Urinary bladder (tissue), 4 donors: Measurements from ENCODE around the gene DNAJC5G. TPM values are rescaled to one million over a fixed set of nuclear protein-coding genes. Genes with fewer than 3 reads are reported as not detected.
"Not testable (repeated sequence)": the region's sequence is repeated elsewhere in the genome, so short reads cannot be mapped to it uniquely, and the experiment has no call there.

Source experiments
- DNase-seq: peaks from one replicate; pipeline ENCODE4 v3.0.0-alpha.2; 2015; ENCODE audit errors: extremely low spot score
- H3K27ac ChIP-seq: one replicate; pipeline ENCODE4 v1.5.1; 2013; ENCODE audit warnings: low read depth, mild to moderate bottlenecking, moderate library complexity
- H3K36me3 ChIP-seq: one replicate; pipeline ENCODE4 v1.6.1; 2013; ENCODE audit warnings: mild to moderate bottlenecking, moderate library complexity; ENCODE audit not compliant: insufficient read depth
- H3K4me1 ChIP-seq: one replicate; pipeline ENCODE4 v1.6.1; 2013; ENCODE audit warnings: mild to moderate bottlenecking, moderate library complexity; ENCODE audit not compliant: insufficient read depth
- H3K4me3 ChIP-seq: one replicate; pipeline ENCODE4 v1.5.1; 2013; ENCODE audit warnings: low read depth, low read length
- WGBS: extraction: QIAGEN DNeasy Blood & Tissue Kit; methylation state at CpG from one replicate; pipeline ENCODE4 v1.1.7; 2013; 5-methylcytosine and 5-hydroxymethylcytosine counted together
- polyA plus RNA-seq: library from polyadenylated mRNA; stranded (reverse); fragments of 200-250 nt; gene quantifications from one replicate; pipeline ENCODE4 v1.2.3, GENCODE V29; 2013
- total RNA-seq: library from RNA; depleted of rRNA; stranded (reverse); fragments of >200 nt; gene quantifications from one replicate; pipeline ENCODE4 v1.2.3, GENCODE V29; 2014
- donor health status: healthy with polysubstance abuse.
- donor health status: healthy.

DNAJC5G gene
- total and polyA plus RNA-seq, 2 donors, result 0.42 TPM; not detected in 1

DNA sequence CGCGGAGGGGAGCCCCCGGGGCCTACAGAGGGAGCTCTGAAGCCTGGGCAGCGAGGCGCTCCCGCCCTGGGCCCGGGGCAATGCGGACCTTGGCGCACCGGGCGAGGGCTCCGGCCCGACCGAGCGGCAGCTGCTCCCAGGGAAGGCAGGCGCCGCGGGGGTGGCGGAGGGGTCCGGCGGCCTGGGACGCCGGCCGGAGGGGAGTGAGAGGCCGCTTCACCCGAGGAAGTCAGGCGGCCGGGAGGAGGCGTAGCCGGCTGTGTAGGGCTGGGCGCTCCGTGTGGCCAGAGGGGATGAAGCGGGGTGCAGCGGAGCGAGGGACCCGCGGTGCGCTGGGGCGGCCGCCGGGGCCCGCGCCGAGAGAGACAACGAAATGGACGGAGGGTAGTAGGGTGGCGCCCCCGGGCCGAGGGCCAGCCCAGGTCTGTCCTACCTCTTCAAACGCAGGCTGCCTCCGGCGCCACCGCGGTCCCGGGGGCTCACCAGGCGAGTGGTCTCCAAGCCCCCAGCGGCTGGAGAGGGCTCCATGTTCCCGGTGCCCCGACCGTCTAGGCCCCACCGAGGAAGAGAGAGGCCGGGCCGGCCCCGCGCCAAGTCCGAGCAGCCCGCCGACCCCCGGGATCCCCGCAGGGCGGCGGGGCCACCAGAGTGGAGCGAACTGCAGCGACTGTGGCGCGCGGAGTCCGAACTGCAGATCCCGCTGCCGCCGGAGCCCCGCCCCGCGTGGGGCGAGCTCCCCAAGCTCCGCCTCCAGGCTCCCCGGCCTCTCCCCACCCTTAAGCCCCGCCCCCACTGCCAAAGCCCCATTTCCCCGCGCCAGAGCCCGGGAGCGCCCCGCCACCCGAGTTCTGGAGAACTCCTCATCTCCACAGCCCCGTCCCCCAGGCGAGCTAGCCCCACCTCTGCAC lies 12.6 kb upstream of the DNAJC5G start, which contains the start of gene SLC30A3:
Gene SLC30A3 (minus strand): TSS at position 669 of the 908 bp plus-strand sequence. CDS start 141 bp downstream, at position 528.
- no peaks in the 10 kb centered on the region for H3K36me3 ChIP-seq
- H3K4me1 ChIP-seq, result no peaks in the 10 kb centered on the region
- DNase-seq, result no peak
- 1% methylated on average over 96 of the region's 96 CpGs for WGBS
- peak within 1 kb of the TSS; percentile 46 for H3K4me3 ChIP-seq
- H3K27ac ChIP-seq, result no peak within 1 kb of the TSS

DNA sequence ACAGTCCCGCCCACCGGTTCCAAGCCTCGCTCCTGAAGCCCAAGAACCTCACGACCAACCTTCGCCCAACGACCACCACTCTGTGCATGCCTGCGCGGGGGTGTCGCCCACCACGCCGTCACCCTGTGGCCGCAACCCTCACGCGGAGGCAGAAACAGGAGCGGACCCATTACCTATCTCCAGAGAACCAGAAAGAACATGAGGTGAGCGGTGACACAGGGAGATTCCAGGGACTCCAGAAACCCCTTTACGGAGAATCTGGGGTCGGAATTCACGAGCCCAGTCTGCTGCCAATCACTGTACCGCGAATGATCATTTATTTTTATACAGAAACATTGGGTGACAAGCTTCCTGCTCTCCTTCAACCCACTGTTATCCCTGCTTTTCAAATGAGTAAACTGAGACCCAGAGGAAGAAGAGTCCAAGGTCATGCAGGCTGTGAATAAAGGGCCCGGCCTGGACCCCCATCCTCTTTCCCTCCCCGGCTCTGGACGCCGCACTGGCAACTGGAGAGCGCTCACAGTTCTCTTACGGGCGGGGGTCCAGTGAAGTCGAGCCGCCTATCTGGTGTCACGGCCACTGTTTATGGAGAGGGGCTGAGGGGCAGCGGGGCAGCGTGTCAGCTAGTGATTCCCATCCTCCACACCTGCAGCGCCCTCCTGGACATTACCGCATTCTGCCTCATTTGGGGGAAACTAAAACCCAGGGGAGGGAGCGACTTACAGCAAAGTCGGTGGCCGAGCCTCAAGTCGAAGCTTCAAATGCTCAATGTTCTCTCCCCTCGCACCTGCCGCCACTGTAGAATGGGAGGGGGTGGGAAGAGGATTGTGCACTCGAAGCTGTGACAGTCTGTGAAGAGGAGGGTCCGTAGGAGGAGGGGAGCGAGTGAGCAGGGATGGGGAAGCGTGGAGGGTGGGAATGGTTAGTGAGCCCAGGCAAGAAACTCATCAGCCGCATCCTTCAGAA lies 11.7 kb upstream of the DNAJC5G start:
- Histone ChIP-seq H3K27ac (no peak overlapping the region), H3K4me3 (peak overlapping the region; percentile 46), H3K4me1 (no peaks in the 10 kb centered on the region), H3K36me3 (no peaks in the 10 kb centered on the region)
- 1% methylated on average over 46 of the region's 46 CpGs for WGBS
- no peak for DNase-seq

DNA sequence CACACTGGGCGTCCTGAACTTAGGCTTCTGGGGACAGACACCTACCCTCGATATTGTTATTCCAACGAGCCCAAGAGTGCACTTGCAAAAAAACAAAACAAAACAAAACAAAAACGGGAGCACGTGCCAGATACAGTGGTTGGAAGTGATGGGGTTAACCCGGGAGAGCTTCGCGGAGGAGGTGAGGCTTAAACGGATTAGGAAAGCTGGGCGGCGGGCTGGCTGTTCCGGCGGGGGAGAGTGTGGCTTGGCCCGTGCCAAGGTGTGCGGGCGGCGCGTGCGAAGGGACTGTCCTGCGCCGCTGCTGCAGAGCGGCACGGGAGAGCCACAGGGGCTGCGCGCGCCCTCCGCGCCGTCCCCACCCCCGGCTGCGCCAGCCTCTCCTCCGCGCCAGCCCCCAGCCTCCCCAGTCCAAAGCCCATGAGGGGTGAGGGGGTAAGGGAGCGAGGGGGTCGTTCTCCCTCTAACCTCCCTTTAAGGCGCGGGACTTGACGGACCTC lies 10.9 kb upstream of the DNAJC5G start:
- no peak overlapping the region for H3K4me3 ChIP-seq
- no peaks in the 10 kb centered on the region for H3K4me1 ChIP-seq
- under 1% methylated on average over 38 of the region's 38 CpGs for WGBS
- no peaks in the 10 kb centered on the region for H3K36me3 ChIP-seq
- no peak for DNase-seq
- H3K27ac ChIP-seq, result no peak overlapping the region

DNA sequence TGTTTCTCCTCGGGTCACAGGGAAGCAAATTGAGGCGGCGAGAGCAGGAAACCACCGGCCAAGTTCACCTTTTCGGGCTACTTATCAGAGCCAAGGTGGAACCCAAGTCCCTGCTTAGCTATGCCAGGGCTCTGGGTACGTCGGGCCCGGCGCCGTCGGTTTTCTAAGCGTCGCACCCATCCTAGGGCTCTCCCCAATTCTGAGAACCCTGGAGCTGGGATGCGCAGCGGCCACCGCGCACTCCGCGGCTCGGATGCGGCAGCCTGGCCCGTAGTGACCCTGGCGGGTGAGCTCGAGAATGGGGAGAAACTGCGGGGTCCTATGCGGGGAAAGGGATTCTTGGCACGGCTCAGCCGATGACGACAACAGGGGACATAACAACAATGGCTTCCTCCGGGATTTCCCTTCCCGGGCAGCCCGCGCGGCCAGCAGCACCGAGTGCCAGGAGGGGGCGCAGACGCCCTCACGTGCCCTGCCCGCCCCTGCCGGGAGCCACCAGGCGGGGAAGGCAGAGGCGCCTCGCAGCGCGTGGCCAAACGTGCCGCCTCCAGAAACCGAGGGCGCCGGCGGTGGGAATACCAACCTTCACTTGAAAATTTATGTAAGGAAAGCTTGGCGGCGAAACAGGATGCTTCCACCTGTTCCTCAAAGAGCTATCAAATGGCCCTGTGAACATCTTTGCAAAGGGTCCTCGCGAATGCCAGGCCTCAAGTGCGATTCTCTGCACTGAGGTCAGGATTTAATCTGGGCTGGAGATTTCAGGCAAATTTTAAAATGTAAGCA lies 10.3 kb upstream of the DNAJC5G start:
- H3K4me1 ChIP-seq, result no peaks in the 10 kb centered on the region
- H3K4me3 ChIP-seq, result no peak overlapping the region
- 3% methylated on average over 56 of the region's 56 CpGs for WGBS
- no peaks in the 10 kb centered on the region for H3K36me3 ChIP-seq
- H3K27ac ChIP-seq, result no peak overlapping the region
- DNase-seq, result no peak

DNA sequence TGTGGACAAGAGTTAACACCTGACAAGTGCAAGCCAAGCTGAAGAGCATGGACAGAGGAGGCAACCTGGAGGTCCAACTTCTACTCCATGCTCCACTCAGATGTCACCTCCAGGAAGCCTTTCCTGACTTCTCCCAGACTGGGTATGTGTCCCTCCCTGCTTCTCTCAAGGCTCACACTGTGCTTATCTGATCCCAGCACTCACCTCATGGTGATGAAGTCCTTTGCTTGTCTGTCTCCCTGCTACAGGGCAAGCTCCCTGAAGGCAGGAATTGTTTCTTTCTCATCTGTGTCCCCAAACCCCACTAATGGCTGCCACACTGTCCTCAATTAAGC lies 9.7 kb upstream of the DNAJC5G start:
- no peak for DNase-seq

DNA sequence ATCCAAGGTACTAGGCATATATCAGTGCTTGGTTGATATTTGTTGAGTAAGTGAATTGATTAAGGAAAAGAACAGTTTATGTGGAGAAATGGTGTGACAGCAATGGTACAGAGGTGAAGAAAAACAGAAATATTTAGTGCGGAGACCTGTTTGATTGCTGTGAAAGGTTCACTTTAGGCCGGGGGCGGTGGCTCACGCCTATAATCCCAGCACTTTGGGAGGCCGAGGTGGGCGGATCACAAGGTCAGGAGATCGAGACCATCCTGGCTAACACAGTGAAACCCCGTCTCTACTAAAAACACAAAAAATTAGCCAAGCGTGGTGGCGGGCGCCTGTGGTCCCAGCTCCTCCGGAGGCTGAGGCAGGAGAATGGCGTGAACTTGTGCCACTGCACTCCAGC lies 6.9 kb upstream of the DNAJC5G start:
- H3K4me1 ChIP-seq, DNase-seq, H3K36me3 ChIP-seq, H3K4me3 ChIP-seq, H3K27ac ChIP-seq: not testable (repeated sequence)
- WGBS, result 90% methylated on average over 13 of the region's 13 CpGs

More for the DNA sequence above, 9.7 kb upstream of the DNAJC5G start:
- H3K4me3 ChIP-seq, result no peak overlapping the region
- no peak overlapping the region for H3K27ac ChIP-seq
- no peaks in the 10 kb centered on the region for H3K36me3 ChIP-seq
- no peaks in the 10 kb centered on the region for H3K4me1 ChIP-seq

DNA sequence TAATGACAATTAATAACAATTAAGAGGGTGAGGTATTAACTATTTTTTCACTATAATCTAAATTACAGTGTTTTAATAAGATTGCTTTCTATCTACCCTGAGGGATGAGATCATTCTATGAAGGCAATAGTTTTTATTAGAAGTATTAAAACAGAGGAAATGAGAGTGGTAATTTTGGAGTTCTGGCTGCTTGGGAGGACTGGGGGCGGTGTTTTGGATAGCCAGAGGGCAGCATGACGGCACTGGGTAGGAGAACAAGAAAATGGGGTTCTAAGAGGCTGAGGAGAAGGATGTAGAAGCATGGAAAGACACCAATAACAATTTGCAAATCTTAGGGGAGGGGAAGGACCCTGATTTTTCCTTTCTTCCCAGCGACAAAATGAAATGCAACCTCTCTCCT lies 5.1 kb upstream of the DNAJC5G start:
- 72% methylated on average over 3 of the region's 3 CpGs for WGBS
- Histone ChIP-seq H3K4me1 (no peaks in the 10 kb centered on the region), H3K27ac (no peak overlapping the region), H3K4me3 (no peak overlapping the region), H3K36me3 (no peaks in the 10 kb centered on the region)
- no peak for DNase-seq

DNA sequence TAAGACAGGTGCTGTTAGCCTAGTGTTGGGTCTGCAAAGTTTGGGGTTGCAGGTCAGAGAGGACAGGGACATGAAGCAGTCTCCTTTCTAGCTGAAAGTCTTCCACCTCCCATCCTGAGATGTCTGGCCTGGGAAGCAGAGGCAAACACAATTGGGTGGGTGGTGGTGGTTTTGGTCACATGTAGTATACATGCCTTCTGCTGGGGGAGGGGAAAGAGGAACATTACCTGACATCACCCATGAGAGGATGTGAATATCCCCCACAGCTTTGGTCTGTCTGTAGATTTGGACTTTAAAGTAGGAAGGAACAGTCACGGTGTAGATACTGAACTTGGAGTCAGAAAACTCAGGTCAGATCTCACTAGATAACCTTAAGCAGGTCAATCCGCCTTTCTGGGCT lies 4.6 kb upstream of the DNAJC5G start:
- H3K27ac ChIP-seq, result no peak overlapping the region
- 63% methylated on average over 2 of the region's 2 CpGs for WGBS
- DNase-seq, result no peak
- no peaks in the 10 kb centered on the region for H3K4me1 ChIP-seq
- H3K4me3 ChIP-seq, result no peak overlapping the region
- H3K36me3 ChIP-seq, result no peaks in the 10 kb centered on the region

DNA sequence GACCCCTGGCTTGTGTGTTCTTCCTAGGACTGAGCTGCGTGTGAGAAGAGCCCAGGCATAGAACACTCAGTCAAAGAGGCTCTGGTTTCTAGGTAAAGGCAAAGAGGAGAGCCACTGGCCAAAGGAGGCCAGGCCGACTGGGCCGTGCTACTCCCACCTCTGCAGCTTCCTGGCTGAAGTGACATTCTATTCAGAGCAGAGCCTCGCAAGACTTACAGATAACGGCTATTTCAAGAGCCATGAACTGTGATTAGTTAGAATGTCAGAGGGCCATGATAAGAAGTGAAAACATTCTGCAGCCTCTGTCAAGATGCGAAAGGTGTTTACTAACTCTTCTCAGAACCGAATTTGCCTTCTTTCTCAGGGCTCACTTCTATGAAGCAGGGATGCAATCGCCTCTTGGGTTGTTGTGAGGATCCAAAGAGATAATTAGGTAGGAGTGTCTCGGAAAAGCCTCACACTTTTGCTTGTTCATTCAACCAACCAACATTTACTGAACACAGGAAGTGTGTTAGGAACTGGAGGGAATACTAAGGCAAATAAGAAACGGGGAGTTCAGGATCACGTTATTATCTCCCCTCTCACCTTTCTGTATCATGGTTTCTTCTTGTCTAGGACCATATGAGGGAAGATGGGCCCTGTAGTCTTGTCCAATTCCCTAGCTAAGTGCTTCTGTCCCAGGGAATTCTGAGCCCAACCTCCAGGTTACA lies 3.4 kb upstream of the DNAJC5G start:
- no peak overlapping the region for H3K4me3 ChIP-seq
- 50% methylated on average over 11 of the region's 11 CpGs for WGBS
- no peaks in the 10 kb centered on the region for H3K36me3 ChIP-seq
- H3K27ac ChIP-seq, result no peak overlapping the region
- no peak for DNase-seq
- H3K4me1 ChIP-seq, result no peaks in the 10 kb centered on the region

DNA sequence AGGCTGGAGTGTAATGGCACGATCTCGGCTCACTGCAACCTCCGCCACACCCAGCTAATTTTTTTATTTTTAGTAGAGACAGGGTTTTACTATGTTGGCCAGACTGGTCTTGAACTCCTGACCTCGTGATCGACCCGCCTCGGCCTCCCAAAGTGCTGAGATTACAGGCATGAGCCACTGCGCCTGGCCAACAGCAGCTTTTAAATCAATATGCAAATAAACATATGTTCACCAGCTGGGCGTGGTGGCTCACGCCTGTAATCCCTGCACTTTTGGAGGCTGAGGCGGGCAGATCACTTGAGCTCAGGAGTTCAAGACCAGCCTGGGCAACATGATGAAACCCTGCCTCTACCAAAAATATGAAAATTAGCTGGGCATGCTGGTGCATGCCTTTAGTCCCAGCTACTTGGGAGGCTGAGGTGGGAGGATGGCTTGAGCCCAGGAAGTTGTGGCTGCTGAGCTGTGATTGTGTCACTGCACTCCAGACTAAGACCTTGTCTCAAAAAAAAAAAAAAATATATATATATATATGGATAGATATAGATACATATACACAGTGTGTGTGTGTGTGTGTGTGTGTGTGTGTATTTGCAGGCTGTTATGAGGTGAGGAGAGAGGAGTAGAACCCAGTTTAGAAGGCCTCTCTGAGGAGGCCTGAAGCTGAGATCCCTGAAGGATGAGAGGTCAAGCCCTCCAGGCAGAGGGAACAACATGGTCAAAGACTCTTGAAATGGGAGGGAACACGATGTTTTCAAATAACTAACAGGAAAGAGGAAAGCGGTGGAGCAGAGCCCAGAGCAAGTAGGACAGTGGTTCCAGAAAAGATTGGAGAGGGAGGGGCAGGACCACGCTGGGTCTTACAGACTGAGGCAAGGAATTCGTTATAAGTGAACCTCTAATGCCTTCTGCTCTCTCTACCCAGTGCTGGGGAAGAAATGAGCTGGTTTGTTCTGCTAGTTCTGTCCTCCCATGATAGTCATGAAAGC lies 2.4 kb upstream of the DNAJC5G start:
- DNase-seq, H3K27ac ChIP-seq, H3K4me1 ChIP-seq, H3K36me3 ChIP-seq, H3K4me3 ChIP-seq: not testable (repeated sequence)
- WGBS, result 71% methylated on average over 15 of the region's 15 CpGs

DNA sequence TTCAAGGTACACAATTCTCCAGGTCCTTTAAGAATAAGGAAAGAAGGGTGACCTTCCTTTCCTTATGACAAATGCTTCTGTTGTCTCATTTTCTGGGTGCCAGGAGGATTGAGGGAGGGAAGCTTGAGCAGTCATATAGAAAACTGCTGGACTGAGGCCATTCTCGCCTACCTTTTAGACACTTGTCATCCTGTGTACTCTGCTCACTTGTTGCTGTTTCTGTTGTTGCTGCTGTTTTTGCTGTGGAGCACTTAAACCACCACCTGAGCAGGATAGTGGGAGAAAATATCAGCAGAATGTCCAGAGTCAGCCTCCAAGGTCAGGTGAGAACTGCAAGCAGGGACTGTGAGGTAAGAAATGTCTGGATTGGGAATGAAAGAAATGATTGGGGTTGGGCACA lies 2.8 kb downstream of the DNAJC5G start:
- no peak overlapping the region for H3K4me3 ChIP-seq
- no peaks in the 10 kb centered on the region for H3K36me3 ChIP-seq
- no peaks in the 10 kb centered on the region for H3K4me1 ChIP-seq
- 67% methylated on average over 1 of the region's 1 CpG for whole genome bisulfite sequencing
- no peak for DNase-seq
- H3K27ac ChIP-seq, result no peak overlapping the region

DNA sequence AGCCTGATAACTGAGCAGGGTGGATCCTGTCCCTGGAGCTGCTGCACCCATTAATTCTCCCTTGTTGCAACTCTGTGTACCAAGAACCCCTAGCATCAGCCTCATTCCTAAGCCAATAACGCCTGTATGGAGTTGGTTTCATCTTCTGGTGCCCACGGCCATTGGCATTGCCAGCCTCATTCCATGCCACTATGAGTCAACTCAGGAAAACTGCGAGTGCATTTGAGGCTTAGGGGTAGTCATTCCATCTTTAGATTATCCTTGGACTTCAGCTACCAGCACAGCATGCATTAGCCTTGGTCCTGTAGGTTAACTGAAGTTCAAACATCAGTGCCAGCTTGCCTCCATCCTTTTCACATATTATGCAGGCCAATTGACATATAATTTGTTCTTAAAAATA lies 5.6 kb downstream of the DNAJC5G start:
- Histone ChIP-seq H3K4me1 (no peaks in the 10 kb centered on the region), H3K4me3 (no peak overlapping the region), H3K27ac (no peak overlapping the region), H3K36me3 (no peaks in the 10 kb centered on the region)
- WGBS, result 77% methylated on average over 3 of the region's 3 CpGs
- DNase-seq, result no peak
